IMR-90 (cell line): ENCODE data around the gene LHPP.

ENCODE experiments used
- BHLHE40 ChIP-seq: fragments of 150-350 bp; IDR thresholded peaks from 2 replicates; pipeline ENCODE4 v1.6.1; 2016; ENCODE audit warnings: mild to moderate bottlenecking, low read depth, low read length
- CTCF ChIP-seq: conservative IDR thresholded peaks from 2 replicates; pipeline ENCODE4 v1.5.1; 2012; ENCODE audit warnings: mild to moderate bottlenecking, low read depth, low read length, improper control_type of control experiment
- FOS ChIP-seq: fragments of 150-350 bp; IDR thresholded peaks from 2 replicates; pipeline ENCODE4 v1.6.1; 2016; ENCODE audit warnings: low read depth, low read length
- MAFK ChIP-seq: IDR thresholded peaks from 2 replicates; pipeline ENCODE4 v1.6.1; 2012; ENCODE audit warnings: low read depth, low read length, improper control_type of control experiment
- MAZ ChIP-seq: IDR thresholded peaks from 2 replicates; pipeline ENCODE4 v1.6.1; 2012; ENCODE audit warnings: low read depth, mild to moderate bottlenecking, low read length, improper control_type of control experiment, moderate library complexity, borderline replicate concordance
- MXI1 ChIP-seq: IDR thresholded peaks from 2 replicates; pipeline ENCODE4 v1.6.1; 2012; ENCODE audit warnings: low read depth, mild to moderate bottlenecking, low read length, moderate library complexity, borderline replicate concordance
- POLR2A ChIP-seq: IDR thresholded peaks from 2 replicates; pipeline ENCODE4 v1.6.1; 2012; ENCODE audit warnings: mild to moderate bottlenecking, low read depth, low read length
- RAD21 ChIP-seq: IDR thresholded peaks from 2 replicates; pipeline ENCODE4 v1.6.1; 2012; ENCODE audit warnings: low read length, improper control_type of control experiment
- RCOR1 ChIP-seq: IDR thresholded peaks from 2 replicates; pipeline ENCODE4 v1.6.1; 2012; ENCODE audit warnings: mild to moderate bottlenecking, low read length, improper control_type of control experiment; ENCODE audit not compliant: insufficient replicate concordance
- RFX5 ChIP-seq: IDR thresholded peaks from 2 replicates; pipeline ENCODE4 v1.8.0; 2012; ENCODE audit warnings: low read depth, mild to moderate bottlenecking, low read length, moderate library complexity
- USF2 ChIP-seq: fragments of 150-350 bp; IDR thresholded peaks from 2 replicates; pipeline ENCODE4 v1.6.1; 2017; ENCODE audit warnings: mild to moderate bottlenecking, antibody characterized with exemption, low read length, low read depth

GRCh38 chr10:124587811-124588211 is 126.2 kb downstream of the LHPP start:
- TF ChIP-seq CTCF, result no peak
- no peak for TF ChIP-seq POLR2A
- no peak for TF ChIP-seq MXI1
- no peak for TF ChIP-seq BHLHE40
- TF ChIP-seq RAD21, result no peak
- TF ChIP-seq RCOR1, result no peak
- TF ChIP-seq MAZ, result no peak
- TF ChIP-seq RFX5, result no peak
- no peak for TF ChIP-seq MAFK
- TF ChIP-seq FOS, result no peak
- no peak for TF ChIP-seq USF2
